GM13977 (cell line): ENCODE data around the gene GSK3B.
"Not testable (repeated sequence)": the region's sequence is repeated elsewhere in the genome, so short reads cannot be mapped to it uniquely, and the experiment has no call there.

Experiments used
- DNase-seq: peaks from one replicate; pipeline ENCODE4 v3.0.0; 2012; ENCODE audit warnings: low spot score
- in situ Hi-C: fragments of 300-500 bp; cut with MboI; formaldehyde crosslinking; loops from one replicate; pipeline ENCODE4 v1.12.0; 2022; ENCODE audit warnings: low sequenced_read_pairs, low pct_unique_long_range_greater_than_20kb, mixed read lengths, inconsistent platforms; ENCODE audit not compliant: unreplicated experiment
- TF ChIP-seq, protein P1 (sequence below): IDR thresholded peaks from 2 replicates; pipeline ENCODE4 v1.5.1; 2012; ENCODE audit warnings: mild to moderate bottlenecking, control low read depth; ENCODE audit not compliant: insufficient read depth; ENCODE audit errors: extremely low read depth, missing control alignments

The GSK3B gene

DNA sequence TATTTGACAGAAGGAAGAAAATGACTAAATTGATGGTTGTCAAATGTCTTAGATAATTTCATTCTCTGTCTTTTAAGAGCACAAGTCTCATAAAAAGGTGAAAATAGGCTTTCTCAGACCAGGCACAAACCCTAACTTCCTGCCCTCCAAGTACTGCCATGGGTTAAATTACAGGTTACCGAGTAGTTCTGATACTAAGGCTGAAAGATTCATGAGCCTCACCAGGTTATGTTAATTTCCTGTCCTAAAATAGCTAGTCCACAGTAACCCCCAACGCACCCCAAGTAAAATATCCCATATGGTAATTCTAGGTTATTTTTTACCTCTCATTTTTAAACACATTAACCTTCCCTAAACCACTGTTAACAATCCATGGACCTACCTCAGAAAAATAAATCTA, 42.0 kb downstream of the GSK3B start:
- in situ Hi-C loops: no loop called here
- TF ChIP-seq, protein P1, sequence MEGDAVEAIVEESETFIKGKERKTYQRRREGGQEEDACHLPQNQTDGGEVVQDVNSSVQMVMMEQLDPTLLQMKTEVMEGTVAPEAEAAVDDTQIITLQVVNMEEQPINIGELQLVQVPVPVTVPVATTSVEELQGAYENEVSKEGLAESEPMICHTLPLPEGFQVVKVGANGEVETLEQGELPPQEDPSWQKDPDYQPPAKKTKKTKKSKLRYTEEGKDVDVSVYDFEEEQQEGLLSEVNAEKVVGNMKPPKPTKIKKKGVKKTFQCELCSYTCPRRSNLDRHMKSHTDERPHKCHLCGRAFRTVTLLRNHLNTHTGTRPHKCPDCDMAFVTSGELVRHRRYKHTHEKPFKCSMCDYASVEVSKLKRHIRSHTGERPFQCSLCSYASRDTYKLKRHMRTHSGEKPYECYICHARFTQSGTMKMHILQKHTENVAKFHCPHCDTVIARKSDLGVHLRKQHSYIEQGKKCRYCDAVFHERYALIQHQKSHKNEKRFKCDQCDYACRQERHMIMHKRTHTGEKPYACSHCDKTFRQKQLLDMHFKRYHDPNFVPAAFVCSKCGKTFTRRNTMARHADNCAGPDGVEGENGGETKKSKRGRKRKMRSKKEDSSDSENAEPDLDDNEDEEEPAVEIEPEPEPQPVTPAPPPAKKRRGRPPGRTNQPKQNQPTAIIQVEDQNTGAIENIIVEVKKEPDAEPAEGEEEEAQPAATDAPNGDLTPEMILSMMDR: no peak

DNA sequence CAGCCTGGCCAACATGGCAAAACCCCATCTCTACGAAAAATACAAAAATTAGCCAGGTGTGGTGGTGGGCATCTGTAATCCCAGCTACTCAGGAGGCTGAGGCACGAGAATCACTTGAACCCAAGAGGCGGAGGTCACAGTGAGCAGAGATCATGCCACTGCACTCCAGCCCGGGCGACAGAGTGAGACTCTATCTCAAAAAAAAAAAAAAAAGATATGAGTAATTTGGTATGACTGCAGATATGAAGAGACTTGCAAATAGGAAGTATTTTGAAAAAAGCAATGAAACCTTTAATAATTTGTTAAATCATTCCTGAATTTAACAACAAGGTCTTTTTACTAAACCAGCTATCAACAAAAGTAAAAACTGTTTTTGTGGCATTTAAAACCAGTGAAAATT, 42.7 kb downstream of the GSK3B start:
- in situ Hi-C loops: not testable (repeated sequence)

More for the DNA sequence above, 42.0 kb downstream of the GSK3B start:
- DNase-seq: no peak

DNA sequence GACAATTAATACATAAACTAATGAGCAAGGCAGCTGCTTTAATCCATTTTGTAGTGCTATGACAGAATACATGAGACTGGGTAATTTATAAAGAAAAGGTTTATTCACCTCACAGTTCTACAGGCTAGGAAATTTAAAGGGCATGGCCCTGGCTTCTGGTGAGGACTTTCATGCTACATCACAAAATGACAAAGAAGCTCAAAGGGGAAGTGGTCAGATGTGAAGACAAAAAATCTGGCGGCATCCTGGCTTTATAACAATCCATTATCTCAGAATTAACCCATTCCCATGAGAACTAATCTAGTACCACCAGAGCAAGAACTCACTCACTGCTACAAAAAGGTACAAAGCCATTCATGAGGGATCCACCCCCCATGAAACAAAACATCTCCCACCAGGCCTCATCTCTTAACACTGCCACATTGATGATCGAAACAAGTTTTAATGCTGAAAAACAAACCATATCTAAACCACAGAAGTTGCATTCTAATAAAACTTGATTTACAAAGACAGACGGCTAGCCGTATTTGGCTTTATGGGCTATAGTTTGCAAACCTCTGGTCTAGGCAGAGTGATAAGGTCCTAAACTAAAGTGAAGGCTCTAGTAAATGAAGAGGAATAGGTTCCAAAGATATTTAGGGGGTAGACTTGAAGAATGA, 44.2 kb downstream of the GSK3B start:
- TF ChIP-seq, protein P1: no peak
- no peak for DNase-seq
- in situ Hi-C loops: no loop called here

More for the DNA sequence above, 42.7 kb downstream of the GSK3B start:
- not testable (repeated sequence) for DNase-seq

DNA sequence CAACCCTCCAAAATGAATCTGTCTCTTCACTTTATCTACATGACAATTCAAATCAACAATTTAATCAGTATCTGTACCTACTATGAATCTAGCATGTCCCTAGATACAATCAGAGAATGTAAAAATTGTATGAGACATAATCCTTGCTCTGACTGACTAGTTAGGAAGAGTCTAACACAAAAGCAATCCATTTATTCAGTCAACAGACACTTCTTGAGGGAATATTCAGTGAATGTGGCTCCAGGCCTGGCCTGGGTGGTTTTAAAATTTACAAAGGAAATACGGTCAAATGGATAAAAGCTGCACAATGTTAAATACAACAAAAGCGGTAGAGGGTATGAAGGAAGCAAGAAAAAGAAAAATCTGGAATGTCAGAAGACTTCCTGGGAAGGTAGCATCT, 45.2 kb downstream of the GSK3B start:
- TF ChIP-seq, protein P1: no peak
- DNase-seq: no peak
- in situ Hi-C loops: no loop called here

DNA sequence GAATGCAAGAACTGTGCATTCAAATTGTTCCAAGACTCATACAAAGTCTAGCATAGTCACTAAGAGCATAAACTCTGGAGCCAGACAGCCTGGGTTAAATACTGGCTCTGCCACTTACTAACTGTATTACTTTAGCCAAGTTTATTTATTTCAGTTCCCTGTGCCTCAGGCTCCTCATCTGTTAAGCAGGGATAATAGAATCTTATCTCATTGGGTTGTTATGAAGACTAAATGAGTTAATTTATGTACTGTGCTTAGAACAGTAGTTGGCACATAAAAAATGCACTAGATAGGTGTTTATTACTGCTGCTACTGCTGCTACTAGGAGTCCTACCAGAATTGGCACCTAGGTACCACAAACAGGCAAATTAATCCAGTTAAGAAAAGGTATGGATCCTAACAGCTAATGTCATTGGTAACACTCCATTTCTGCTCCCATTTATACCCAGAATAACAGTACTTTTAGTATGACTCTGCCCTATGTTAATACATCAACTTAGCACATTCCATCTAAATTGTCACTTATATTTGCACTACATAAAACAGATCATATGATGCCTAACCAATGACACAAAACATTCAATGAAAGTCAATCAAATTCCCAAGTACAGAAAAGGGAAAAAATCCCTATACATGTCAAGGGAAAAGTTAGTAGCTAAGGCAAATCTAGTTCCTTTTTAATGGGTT, 45.7 kb downstream of the GSK3B start:
- in situ Hi-C loops: no loop called here
- TF ChIP-seq, protein P1: no peak

DNA sequence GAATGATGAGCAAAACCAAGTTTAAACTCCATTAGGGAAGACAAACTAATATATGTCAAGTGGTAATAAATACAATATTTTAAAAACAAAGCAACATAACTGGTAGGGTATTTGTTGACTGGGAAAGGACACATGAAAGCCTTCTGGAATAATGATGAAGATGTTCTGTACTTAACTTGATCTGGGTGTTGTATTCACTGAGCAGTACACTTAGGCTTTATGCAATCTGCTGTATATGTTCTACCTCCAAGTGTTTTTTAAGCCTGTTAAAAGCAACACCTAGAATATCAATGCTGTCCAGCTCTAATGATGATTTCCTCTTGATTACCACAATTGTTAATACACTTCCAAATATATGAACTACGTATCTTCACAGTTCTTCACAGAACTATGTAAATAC, 46.6 kb downstream of the GSK3B start:
- DNase-seq: no peak
- in situ Hi-C loops: no loop called here
- TF ChIP-seq, protein P1: no peak

More for the DNA sequence above, 45.7 kb downstream of the GSK3B start:
- DNase-seq: no peak

DNA sequence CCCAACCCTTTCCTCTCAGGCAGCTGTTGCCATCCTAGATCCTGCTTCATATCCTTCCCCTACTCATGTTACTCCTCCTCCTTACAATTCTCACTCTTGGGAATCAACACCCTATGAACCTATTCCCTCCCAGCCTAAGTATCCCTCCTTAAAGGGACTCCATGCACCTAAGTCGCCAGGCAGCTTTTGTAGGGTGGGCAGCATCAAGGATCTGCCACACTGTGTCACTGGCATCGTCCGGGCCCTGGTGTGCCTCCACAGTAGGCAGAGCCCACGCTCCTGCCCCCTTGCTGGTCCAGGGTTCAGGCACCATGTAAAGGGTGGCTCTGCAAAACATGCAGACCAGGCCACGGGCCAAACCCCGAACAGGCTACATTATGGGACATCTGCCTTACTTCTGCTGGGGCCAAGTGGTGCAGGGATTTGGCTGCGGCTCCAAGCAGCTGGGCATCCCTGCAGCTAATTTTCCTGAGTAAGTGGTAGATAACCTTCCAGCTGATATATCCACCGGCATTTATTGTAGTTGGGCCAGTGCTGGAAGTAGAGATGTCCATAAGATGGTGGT, 53.4 kb downstream of the GSK3B start:
- in situ Hi-C loops: no loop called here
- TF ChIP-seq, protein P1: no peak
- no peak for DNase-seq
